ENCODE results near the gene AMOTL1.

The AMOTL1 gene

DNA sequence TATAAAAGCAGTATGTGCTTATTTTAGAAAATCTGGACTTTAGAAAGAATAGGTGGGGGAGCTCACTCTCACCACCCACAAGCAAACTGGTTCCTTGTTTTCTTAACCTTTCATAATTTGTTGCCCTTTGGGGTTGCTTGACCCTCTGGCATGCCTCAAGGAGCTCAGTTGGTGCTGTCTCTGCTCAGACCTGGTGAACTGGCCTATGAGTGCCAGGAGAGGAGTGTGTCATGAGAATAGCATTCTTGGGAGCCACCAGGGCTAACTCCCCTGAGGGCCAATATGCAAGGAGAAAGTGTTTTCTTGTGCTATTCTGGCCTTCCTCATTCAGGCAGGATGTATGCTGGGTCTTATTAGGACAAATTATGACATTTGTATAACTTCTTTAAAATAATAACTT lies 21.0 kb upstream of the AMOTL1 start:
- DNase-seq (ENCODE audit: extremely low read depth, low read depth): no peak
- TF ChIP-seq, protein P1, sequence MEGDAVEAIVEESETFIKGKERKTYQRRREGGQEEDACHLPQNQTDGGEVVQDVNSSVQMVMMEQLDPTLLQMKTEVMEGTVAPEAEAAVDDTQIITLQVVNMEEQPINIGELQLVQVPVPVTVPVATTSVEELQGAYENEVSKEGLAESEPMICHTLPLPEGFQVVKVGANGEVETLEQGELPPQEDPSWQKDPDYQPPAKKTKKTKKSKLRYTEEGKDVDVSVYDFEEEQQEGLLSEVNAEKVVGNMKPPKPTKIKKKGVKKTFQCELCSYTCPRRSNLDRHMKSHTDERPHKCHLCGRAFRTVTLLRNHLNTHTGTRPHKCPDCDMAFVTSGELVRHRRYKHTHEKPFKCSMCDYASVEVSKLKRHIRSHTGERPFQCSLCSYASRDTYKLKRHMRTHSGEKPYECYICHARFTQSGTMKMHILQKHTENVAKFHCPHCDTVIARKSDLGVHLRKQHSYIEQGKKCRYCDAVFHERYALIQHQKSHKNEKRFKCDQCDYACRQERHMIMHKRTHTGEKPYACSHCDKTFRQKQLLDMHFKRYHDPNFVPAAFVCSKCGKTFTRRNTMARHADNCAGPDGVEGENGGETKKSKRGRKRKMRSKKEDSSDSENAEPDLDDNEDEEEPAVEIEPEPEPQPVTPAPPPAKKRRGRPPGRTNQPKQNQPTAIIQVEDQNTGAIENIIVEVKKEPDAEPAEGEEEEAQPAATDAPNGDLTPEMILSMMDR (IDR thresholded peaks at IDR 0.05; ENCODE audit: low read depth, low read length): no peak

DNA sequence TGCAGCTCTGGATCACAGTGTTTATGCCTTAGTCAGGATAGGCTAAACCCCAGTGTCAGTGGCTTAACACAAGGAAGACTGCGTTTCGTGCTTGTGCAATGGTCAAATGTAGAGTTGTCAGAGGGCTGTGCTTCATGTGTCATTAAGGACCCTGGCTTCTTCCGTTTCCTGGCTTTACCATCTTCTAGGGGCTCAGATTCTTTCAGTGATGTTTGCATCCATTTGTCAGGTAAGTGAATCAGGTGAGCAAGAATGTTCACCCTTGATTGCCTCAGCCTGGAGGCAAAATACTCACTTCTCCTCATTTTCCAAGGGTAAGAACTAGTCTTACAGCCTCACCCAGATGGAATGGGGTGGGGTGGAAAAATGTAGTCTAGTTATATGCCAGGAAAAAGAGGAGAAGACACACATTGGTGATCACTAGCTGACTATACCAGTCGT lies 20.5 kb upstream of the AMOTL1 start:
- no peak for DNase-seq (ENCODE audit: extremely low read depth, low read depth)
- TF ChIP-seq, protein P1 (IDR thresholded peaks at IDR 0.05; ENCODE audit: low read depth, low read length): no peak

DNA sequence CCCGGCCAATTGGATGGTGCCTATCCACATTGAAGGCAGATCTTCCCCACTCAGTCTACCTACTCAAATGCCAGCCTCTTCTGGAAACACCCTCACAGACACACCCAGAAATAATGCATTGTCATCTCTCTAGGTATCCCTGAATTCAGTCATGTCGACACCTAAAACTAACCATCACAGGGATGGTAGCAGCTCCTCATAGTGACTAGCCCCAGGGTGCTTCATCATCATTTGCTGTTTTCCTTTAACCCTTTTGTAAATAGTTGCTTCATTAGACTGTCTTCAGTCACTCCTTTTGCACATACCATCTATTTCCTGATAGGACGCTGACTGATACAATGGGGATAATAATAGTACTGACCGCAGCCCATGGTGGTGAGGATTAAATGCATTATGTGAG lies 18.8 kb upstream of the AMOTL1 start:
- no peak for DNase-seq (ENCODE audit: extremely low read depth, low read depth)
- TF ChIP-seq, protein P1 (IDR thresholded peaks at IDR 0.05; ENCODE audit: low read depth, low read length): no peak

DNA sequence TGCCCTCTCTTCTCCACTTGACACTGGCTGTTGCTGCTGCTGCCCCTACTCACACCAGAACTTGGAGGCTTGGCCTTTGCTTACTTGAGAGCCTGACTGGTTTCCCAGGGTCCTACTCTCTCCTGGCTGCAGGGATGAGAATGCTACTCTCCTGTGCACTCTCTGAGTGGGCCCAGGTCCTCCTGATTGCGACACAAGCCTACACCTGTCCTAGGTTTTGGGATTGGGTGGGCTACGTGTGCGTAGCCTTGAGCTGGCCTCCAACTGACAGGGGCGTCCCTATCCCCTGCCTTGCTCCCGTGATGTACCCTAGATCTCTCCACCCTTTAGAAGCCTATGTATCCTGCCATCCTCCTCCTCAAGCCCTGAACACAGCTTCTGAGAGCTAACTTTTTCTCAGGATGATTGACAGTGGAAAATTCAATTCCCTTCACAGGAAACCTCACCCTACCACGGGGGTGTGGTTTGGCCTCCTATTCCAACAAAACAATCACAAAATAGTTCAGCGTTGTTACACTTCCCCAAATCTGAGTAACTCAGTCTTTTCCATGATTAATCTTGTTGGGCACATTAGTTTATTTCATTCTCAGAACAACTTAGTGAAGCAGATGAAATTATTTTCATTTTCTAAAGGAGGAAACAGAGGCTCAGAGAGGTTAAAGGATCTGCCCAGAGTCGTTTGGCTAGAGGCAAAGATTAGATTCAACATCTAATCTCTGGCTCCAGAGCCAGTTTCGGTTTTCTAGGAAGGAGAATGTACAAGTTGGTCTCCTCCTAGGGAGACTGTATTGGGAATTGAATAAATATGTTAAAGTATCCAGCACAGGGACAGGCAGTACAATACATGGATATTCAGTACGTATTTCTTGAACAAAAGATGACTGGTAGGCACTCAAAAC lies 17.6 kb upstream of the AMOTL1 start:
- DNase-seq (ENCODE audit: extremely low read depth, low read depth): no peak
- TF ChIP-seq, protein P1 (IDR thresholded peaks at IDR 0.05; ENCODE audit: low read depth, low read length): no peak

DNA sequence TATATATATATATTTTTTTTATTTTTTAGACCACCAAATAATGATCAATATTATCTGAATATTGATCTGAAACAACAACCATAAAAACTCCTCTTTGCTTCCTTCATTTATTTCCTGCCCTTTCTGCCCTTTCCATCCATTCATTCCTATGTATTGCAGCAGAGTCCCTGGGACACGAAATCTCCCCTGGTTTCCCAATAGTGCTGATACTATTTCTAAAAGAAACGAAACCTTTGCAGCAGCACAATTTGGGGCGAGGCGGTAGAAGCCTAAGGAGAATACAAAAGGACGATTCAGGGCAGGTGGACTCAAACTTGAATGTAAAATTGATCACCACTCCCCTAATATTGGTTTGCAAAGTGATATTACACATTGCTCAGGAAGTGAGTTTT lies 16.9 kb upstream of the AMOTL1 start:
- TF ChIP-seq, protein P1 (IDR thresholded peaks at IDR 0.05; ENCODE audit: low read depth, low read length): no peak
- DNase-seq (ENCODE audit: extremely low read depth, low read depth): no peak

DNA sequence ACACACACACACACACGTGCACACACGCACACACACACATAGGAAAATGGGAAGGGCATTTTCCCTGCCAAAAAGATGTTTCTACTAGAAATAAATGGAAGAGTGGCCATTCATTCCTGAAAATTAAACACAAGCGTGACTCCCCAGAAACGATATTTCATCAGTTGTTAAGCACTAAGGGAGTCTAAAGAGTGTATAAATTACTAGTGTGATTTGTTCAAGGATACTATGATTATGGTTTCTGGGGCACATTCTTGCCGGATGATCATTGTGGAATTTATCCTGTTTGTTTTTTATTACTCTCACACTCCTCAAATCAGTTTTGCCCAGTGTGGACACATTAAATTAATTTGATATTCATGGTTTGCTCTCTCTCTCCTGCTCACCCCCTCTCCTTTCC lies 16.4 kb upstream of the AMOTL1 start:
- no peak for DNase-seq (ENCODE audit: extremely low read depth, low read depth)
- TF ChIP-seq, protein P1 (IDR thresholded peaks at IDR 0.05; ENCODE audit: low read depth, low read length): no peak

DNA sequence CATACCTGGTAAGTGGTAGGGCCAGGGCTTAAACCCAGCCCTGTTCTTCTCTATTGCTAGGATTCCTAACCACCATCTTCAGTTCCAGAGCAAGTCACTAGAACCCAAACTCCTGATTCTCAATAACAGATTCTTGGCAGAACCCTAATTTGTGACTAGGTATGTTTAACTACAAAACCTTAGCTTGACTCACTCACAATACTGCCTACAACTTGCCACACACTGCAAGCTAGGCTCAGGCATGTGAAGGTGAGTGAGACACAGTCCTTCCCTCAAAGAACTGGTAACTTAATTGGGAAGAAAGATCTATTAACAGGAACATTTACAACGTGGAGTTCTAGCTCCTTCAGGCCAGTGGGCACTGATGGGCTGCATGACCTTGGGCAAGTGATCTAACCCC lies 14.5 kb upstream of the AMOTL1 start:
- TF ChIP-seq, protein P1 (IDR thresholded peaks at IDR 0.05; ENCODE audit: low read depth, low read length): no peak
- no peak for DNase-seq (ENCODE audit: extremely low read depth, low read depth)

All from AG09319 (cell line).